ENCODE data around the gene NLK.
"Not testable (repeated sequence)": the region's sequence is repeated elsewhere in the genome, so short reads cannot be mapped to it uniquely, and the experiment has no call there.

NLK gene

DNA sequence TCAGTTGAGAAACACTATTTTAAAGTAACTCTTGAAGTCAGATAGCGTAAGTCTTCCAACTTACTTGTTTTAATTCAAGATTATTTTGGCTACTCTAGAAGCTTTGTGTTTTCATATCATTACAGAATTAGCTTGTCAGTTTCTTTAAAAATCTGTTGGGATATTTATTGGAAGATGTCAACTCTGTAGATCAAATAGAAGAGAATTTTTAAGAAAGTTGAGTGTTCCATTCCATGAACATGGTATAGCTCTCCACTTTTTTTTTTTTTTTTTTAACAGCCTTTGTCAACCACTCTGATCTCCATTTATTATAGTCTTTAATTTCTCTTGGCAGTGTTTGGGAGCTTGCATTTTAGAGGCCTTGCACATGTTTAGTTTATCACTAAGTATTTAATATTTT is 28.7 kb downstream of the NLK start:
- no peak overlapping the region for H3K4me3 ChIP-seq (ENCODE audit: low read depth, low read length)
- TF ChIP-seq, protein P1, sequence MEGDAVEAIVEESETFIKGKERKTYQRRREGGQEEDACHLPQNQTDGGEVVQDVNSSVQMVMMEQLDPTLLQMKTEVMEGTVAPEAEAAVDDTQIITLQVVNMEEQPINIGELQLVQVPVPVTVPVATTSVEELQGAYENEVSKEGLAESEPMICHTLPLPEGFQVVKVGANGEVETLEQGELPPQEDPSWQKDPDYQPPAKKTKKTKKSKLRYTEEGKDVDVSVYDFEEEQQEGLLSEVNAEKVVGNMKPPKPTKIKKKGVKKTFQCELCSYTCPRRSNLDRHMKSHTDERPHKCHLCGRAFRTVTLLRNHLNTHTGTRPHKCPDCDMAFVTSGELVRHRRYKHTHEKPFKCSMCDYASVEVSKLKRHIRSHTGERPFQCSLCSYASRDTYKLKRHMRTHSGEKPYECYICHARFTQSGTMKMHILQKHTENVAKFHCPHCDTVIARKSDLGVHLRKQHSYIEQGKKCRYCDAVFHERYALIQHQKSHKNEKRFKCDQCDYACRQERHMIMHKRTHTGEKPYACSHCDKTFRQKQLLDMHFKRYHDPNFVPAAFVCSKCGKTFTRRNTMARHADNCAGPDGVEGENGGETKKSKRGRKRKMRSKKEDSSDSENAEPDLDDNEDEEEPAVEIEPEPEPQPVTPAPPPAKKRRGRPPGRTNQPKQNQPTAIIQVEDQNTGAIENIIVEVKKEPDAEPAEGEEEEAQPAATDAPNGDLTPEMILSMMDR (IDR thresholded peaks at IDR 0.05; ENCODE audit: insufficient read depth, low read depth, low read length, missing control alignments): no peak
- DNase-seq (ENCODE audit: low read depth): no peak

DNA sequence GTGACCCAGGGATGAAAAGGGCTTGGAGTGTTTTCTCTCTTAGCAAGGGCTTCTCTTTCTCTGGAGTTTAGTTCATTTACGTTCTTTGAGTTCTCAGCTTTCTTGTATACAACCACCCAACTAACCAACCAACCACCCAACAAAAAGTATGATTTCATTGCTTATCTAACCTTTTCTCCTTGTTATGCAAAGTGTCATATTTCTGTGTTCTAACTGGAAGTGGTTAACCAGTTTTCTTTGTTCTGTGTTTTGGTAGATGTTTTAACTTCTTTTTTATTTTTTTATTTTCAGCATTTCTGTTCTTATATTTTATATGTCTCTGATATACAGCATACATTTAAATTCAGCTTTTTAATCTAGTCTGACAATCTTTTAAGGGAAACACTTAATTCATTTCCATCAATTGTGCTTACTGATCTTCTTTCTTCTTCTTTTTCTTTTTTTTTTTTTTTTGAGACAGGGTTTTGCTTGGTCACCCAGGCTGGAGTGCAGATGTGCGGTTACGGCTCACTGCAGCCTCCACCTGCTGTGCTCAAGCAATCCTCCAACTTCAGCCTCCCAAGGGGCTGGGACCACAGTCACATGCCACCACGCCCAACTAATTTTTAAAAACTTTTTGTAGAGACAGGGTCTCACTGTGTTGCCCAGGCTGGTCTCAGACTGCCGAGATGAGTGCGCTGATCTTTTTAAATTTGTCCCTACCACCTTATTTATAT is 29.6 kb downstream of the NLK start:
- DNase-seq (ENCODE audit: low read depth): peak; percentile 58
- H3K4me3 ChIP-seq (ENCODE audit: low read depth, low read length): no peak overlapping the region
- TF ChIP-seq, protein P1 (IDR thresholded peaks at IDR 0.05; ENCODE audit: insufficient read depth, low read depth, low read length, missing control alignments): no peak

DNA sequence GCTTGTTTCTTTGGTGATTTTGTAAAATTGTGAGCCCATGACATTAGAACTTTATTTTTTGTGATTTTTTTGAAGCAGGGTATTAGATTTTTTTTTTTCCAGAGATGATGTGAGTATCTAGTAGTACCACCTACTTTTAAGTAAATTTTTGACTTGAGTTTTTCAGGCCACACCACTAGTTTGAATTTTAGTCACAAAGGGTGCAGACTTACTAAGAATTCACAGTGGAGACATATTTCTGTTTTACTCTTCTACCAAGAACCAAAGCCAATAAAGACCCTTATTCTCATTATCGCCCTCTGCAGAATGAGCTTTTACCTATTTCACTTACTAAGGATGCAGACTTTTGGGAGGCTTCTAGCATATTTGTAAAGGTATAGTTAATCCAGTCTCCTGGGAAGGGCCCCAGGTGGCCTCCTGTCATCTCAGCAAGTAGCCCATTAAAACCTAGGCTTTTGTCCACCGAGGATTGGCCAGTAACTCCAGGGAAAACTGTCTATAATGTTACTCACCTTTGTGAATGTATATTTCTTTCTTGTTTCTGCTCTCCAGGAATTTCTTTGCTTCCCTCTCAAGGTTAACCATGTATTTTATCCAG is 30.6 kb downstream of the NLK start:
- no peak for DNase-seq (ENCODE audit: low read depth)
- no peak overlapping the region for H3K4me3 ChIP-seq (ENCODE audit: low read depth, low read length)
- TF ChIP-seq, protein P1 (IDR thresholded peaks at IDR 0.05; ENCODE audit: insufficient read depth, low read depth, low read length, missing control alignments): no peak

DNA sequence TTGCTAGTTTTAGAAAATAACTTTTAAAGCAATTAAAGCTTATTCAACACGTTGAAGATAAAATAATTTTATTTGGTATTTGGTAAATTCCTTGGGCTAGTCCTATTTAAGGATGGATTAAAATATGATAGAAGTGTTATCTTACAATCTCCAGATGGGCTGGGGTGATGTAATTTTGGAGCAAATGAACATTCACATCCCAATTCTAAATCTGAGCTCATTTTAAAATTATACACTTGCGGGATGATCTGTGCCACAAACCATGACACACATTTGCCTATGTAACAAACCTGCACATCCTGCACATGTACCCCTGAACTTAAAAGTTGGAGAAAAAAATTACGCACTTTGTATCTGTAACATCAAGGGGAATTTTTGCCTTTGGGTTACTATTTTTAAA is 31.5 kb downstream of the NLK start:
- TF ChIP-seq, protein P1 (IDR thresholded peaks at IDR 0.05; ENCODE audit: insufficient read depth, low read depth, low read length, missing control alignments): no peak
- DNase-seq (ENCODE audit: low read depth): no peak
- H3K4me3 ChIP-seq (ENCODE audit: low read depth, low read length): no peak overlapping the region

DNA sequence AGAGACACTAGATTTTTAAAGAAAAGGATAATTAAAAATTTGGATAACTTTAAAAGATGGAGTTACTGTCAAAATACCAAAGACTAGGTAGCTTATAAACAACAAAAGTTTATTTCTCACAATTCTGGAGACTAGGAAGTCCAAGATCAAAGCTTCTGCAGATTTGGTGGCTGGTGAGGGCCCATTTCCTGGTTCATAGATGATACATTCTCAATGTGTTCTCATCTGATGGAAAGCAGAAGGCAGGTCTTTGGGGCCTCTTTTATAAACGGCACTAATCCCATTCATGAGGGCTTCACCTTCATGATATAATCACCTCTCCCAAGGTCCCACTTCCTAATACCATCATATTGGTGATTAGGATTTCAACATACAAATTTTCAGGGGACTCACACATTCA is 33.7 kb downstream of the NLK start:
- H3K4me3 ChIP-seq (ENCODE audit: low read depth, low read length): no peak overlapping the region
- DNase-seq (ENCODE audit: low read depth): no peak
- TF ChIP-seq, protein P1 (IDR thresholded peaks at IDR 0.05; ENCODE audit: insufficient read depth, low read depth, low read length, missing control alignments): no peak

DNA sequence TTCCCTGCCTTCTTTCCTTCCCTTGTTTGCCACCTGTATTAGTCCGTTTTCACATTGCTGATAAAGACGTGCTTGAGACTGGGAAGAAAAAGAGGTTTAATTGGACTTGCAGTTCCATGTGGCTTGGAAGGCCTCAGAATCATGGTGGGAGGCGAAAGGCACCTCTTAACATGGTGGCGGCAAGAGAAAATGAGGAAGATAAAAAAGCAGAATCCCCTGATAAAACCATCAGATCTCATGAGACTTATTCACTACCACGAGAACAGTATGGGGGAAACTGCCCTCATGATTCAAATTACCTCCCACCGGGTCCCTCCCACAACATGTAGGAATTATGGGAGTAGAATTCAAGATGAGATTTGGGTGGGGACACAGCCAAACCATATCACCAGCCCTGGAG is 34.7 kb downstream of the NLK start:
- DNase-seq (ENCODE audit: low read depth); H3K4me3 ChIP-seq (ENCODE audit: low read depth, low read length): not testable (repeated sequence)

DNA sequence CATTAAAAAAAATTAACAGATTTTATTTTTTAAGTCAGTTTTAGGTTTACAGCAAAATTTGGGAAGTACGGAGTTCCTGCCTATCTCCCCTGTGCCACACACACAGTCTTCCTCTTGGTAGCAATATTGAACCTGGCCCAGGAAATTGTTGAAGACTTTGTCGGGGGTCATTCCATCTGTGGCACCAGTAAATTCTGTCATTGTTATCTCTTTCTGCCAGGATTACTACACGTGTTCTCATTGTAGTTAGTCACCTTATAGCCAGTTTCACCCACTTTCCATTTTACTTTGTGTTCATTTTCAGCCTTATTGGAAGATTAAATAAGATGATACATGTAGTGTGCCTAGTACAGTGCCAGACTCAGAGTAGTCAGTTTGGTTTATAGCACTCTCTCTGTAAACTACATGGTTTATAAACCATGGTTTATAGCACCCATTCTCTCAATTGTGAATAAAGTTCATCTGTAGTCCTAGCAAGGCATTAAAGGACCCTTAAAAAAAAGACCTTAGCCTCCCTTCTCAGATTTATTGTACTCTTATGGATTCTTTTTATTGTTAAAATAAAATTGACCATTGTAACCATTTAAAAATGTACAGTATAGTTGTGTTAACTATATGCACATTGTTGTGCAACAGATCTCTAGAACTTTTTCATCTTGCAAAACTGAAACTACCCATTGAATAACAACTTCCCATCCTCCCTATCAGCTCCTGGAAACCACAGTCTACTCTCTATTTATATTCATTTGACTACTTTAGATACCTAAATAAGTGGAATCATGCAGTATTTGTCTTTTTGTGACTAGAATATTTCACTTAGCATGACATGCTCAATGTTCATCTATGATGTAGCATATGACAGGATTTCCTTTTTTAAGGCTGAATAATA is 36.1 kb downstream of the NLK start:
- TF ChIP-seq, protein P1 (IDR thresholded peaks at IDR 0.05; ENCODE audit: insufficient read depth, low read depth, low read length, missing control alignments): no peak
- no peak overlapping the region for H3K4me3 ChIP-seq (ENCODE audit: low read depth, low read length)

More for the DNA sequence above, 36.1 kb downstream of the NLK start:
- no peak for DNase-seq (ENCODE audit: low read depth)

All from GM12865 (cell line).